ENCODE data around the gene RAB3IL1.
"Not testable (repeated sequence)": the region's sequence is repeated elsewhere in the genome, so short reads cannot be mapped to it uniquely, and the experiment has no call there.

The RAB3IL1 gene

GRCh38 chr11:61882879-61883278, 34.5 kb downstream of the RAB3IL1 start:
- DNase-seq, result no peak

- not testable (repeated sequence) for DNase-seq
These were observed 35.1 kb downstream of the RAB3IL1 start for GRCh38 chr11:61882267-61882666.

DNA sequence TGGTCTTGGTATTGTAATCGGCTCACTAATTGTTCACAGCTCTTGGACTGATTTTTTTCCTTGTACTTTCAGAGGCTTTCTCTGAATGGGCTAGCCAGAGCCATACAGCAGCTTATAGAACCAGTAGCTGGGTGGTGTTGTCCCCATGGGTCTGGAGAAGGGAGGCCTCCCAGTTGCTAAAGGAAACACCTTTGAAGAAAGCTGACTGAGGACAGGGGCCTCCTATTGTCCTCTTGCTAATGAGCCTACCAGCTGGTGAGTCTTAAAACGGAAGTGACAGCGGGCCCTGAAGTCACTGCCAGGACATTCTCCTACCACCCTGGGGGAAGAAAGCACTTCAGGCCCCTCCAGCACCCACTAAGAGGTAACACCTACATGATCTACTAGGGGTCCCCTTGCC, 36.0 kb downstream of the RAB3IL1 start:
- DNase-seq, result no peak

GRCh38 chr11:61880454-61880853, 36.9 kb downstream of the RAB3IL1 start:
- no peak for DNase-seq

DNA sequence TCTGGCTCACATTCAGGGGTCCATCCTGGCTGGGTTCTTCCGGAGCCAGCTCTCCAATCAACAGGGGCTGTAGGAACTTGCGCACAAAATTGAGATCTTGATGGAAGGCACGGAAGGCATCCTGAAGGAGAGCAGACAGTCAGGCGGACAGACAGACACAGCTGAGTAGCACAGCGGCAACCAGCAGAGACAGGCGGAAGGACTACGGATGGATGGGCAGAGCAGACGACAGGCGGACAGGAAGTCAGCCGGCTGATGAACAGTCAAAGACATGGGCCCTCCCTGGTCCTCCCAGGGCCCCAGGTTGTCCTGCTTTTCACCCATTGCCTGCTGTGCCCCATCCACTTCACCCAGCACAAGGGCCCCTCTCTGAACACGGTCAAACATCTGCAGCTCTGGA, 37.3 kb downstream of the RAB3IL1 start:
- DNase-seq, result no peak

DNA sequence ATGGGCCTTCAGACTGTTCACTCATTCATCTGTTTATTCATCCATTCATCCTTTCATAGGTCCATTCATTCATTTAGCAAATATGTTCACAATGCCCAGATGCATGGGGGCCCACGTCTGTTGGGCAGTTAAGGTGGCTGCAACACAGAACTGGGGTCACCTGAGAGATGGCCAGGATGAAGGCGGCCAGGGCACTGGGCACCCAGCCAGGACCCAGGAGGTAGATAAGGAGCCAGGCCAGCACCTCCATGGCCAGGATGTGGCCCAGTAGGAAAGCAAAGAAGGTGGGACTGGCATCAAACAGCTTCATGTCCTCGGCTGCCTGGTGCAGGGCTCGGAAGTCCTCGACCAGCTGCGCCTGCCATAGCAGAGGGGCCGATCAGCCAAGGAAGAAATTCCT, 38.2 kb downstream of the RAB3IL1 start:
- DNase-seq, result no peak

GRCh38 chr11:61875698-61876097, 41.7 kb downstream of the RAB3IL1 start:
- DNase-seq, result no peak

- DNase-seq, result no peak
These were observed 42.5 kb downstream of the RAB3IL1 start for GRCh38 chr11:61874853-61875252.

DNA sequence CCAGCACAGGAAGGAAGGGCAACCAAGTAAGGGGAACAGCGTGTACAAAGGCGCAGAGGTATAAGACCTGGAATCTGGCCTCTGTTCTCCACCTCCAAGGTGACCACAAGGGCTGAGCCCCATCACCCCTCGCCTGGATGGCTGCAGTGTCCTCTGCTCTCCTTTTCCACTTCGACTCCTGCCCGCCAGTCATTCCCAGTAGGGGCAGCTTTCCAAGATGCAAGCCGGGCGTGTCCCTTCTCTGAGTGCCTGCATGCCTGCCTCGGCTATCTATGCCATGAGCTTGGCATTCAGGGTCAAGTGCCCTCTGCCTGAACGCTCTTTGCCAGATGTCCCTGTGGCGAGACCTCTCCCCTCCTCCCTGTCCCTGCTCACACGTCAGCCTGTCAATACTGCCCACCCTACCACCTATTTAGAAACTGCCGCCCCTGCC, 43.0 kb downstream of the RAB3IL1 start:
- no peak for DNase-seq

DNA sequence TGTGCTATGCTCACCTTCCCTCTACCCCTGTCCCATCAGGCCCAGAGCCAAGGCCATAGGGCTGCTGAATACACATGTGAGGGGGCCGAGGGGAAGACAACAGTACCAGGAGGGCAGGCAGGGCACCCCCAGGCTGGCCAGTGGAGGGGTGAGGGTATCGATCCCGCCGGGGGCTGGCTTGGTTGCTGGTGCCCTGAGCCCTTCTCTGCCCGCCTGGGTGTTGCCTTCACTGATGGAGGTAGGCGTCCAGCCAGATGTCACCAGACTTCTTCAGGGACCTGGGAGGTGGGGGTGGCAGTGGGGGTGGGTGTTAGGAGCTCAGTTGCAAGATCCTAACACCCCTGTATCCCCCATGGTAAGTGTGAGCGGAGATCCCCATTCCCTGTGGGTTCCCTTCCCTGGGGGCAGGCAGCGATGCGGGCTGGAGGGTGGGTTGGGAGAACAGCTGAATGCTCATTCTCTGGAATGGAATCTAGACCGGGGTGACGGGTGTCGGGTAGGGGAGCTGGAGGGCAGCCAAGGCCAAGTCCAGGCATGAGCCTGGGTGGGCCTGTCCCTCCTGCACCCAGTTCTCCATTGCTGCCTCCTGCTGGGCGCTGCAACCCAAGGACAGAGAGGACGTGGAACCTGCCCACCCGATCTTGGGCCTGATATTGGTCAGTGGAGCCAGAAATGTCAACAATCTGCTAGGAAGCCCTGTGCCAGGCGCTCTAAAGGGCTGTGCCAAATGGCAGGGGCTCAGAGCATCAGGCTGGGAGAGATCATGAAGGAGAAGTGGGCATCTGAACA, 43.6 kb downstream of the RAB3IL1 start:
- DNase-seq, result no peak

GRCh38 chr11:61872935-61873565, 44.3 kb downstream of the RAB3IL1 start:
- DNase-seq, result no peak

GRCh38 chr11:61871158-61871597, 46.2 kb downstream of the RAB3IL1 start:
- peak; percentile 82 for DNase-seq

GRCh38 chr11:61870541-61871031, 46.8 kb downstream of the RAB3IL1 start:
- no peak for DNase-seq

DNA sequence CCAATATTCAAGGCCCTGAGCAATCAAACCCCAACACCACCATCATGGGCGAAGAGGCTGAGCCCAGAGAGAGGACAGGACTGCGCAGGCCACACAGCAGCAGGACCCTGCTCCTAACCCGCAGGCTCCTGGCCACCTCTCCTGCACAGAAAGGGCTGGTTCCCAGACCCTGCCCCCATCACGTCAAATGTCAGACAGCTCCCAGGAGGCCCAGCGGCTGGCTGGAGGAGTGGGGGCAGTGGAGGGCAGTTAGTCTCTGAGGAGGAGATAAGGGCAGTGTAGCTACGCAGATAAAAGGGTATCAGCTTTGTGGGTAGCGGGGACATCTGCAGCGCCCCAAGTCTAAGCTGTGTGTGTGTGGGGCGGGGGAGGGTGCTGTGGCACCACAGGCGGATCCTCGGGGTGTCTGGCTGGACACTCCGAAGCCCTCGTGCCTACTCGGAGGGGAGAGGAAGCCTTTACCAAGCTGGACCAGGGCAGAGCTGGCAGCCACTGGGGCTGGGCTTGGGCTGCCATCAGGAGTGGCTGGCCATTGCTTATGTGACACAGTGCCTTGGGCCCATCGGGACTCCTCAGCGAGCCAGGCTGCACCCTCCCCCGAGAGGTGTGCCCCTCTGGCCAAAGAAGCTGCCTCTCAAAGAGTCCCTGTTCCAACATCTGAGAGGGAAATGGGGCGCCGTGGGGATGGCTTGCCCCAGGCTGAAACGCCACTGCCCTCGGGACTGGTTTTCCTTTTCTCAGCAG, 47.5 kb downstream of the RAB3IL1 start:
- no peak for DNase-seq

DNA sequence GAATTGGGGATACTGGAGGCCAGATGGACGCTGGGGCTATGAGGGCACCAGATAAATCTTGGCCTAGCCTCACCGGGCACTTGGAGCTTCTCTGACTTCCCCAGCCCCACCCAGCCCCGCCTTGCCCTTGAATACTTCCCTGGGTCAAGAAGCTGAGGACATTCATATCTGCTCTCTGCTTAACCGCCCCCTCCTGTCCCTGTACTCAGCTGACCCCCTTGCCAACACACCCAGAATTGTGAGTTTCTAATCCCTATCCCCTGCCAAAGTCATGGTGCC, 48.0 kb downstream of the RAB3IL1 start:
- no peak for DNase-seq

GRCh38 chr11:61868571-61869428, 48.6 kb downstream of the RAB3IL1 start:
- DNase-seq, result no peak

DNA sequence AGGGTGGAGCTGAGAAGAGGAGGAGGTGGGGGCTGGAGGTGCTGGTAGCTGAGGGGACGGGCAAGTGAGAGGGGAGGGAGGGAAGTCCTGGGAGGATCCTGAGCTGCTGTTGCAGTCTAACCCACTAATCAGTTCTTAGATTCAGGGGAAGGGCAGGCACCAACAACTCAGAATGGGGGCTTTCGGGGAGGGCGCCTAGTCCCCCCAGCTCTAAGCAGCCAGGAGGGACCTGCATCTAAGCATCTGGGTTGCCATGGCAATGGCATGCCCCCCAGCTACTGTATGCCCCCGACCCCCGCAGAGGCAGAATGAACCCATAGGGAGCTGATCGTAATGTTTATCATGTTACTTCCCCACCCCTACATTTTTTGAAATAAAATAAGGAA, 50.4 kb downstream of the RAB3IL1 start:
- DNase-seq, result no peak

DNA sequence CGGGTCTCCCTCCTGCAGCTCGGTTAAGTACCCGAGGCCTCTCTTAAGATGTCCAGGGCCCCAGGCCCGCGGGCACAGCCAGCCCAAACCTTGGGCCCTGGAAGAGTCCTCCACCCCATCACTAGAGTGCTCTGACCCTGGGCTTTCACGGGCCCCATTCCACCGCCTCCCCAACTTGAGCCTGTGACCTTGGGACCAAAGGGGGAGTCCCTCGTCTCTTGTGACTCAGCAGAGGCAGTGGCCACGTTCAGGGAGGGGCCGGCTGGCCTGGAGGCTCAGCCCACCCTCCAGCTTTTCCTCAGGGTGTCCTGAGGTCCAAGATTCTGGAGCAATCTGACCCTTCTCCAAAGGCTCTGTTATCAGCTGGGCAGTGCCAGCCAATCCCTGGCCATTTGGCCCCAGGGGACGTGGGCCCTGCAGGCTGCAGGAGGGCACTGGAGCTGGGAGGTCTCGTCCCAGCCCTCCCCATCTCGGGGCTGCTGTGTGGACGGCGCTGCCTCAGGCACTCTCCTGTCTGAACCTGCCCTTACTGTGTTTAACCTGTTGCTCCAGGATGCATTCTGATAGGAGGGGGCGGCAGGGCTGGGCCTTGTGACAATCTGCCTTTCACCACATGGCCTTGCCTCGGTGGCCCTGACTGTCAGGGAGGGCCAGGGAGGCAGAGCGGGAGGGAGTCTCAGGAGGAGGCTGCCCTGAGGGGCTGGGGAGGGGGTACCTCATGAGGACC, 51.0 kb downstream of the RAB3IL1 start:
- no peak for DNase-seq

DNA sequence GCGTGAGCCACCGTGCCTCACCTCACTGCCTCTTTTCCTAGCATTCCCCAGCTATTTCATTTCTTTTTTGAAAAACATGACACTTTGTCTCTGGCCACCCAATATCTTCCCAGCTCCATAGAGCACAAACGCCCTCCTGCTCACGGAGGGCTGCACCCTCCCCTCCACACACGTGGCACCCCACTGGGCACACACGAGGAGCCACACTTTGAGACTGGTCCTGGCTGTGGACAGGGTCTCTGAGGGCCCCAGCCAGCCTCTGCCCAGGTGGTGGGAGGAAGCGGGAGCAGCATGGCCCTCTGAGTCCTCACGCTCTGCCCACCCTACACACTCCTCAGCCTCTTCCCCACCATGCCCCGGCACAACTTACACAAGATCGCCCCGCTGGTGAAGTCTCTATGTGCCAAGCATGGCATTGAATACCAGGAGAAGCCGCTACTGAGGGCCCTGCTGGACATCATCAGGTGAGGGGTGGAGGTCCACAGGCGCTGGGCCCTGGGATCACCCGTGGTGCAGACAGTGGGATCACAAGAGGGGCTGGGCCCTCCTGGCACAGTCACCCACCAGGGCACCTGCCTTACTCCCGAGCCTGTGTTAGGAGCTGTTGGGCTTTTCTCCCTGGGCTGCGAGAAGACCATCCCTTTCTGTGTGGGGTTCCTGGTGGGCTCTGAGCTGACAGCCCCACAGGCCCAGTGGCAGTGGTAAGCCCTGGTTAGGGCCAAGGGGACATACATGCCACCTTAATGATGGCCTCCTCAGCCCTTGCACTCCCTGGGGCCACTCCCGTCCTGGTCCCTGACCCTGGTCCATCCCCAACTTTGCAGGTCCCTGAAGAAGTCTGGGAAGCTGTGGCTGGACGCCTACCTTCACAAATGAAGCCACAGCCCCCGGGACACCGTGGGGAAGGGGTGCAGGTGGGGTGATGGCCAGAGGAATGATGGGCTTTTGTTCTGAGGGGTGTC, 52.3 kb downstream of the RAB3IL1 start:
- DNase-seq, result no peak

DNA sequence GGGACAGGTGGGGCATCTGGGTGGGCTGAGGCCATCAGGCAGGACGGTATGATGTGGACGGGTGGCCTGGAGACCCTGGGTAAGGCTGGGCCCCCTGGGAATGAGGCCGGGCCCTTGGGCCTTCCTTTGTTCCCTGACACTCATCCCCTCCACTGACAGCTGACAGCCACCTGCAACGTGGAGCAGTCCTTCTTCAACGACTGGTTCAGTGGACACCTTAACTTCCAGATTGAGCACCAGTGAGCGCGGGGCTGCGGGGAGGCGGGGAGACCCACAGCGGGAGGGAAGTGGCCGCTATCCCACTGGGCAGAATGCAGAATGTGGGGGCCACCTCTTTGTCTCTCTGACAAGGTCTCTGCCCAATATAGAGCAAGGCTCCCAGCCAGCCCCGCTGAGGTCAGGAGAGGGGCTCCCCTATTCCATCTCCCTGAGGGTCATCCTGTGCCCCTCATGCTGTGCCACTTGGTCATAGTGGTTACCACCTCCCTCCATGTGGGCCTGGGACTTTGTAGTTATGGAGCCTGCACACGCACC, 53.8 kb downstream of the RAB3IL1 start:
- DNase-seq, result no peak
